ENCODE data around the gene MAP7. TPM values are rescaled to one million over a fixed set of nuclear protein-coding genes. Genes with fewer than 3 reads are reported as not detected.

Gene MAP7
- total RNA-seq, result 0.20 and 0.25 TPM in 2 replicates

DNA sequence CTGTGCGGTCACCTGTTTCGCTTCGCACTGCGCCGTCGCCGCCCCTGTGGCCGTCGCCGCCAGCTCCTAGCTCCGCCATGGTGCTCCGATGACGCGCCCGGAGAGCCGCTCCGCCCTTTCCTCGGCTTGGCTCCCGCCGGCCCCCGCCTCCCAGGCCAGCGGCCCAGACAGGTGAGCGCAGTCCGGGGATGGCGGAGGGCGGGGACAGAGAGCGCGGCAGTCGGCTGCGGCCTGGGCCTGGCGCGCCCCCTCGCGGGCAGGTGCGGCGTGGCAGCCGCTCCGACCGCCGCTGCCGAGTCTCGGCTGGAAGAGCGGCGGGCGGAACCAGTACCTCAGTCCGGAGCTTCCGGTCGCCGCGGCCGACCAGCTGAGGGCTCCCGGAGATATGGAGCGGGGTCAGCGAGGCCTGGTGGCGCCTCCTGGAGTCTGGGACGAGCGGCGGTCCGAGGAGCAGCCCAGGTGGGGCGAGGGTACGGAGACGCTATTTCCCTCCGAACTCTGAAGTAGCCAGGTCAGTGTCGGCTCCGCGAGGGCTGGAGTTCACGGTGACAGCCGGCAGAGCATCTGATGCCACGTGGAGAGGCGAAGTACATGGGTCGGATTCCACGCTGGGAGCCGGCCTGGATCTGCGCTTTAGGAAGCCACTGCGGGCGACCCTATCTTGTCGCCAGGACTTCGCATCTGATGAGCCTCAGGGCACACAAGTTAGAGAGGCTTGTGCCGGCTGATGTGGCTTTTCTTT, at the start of gene MAP7:
TSS of gene MAP7 (minus strand) at position 93 of the 742 bp plus-strand sequence. CDS start at position 79, 14 bp downstream.

Other genes starting within 250 kb of the MAP7 start
- gene MAP3K5, start 242.1 kb upstream of the MAP7 start, total RNA-seq, result 10.1 and 12.0 TPM in 2 replicates